Measurements from ENCODE around the gene ZNF750. TPM values are rescaled to one million over a fixed set of nuclear protein-coding genes. Genes with fewer than 3 reads are reported as not detected.

Gene ZNF750
- total RNA-seq, 1 experiment from 2014 or later = not detected

DNA sequence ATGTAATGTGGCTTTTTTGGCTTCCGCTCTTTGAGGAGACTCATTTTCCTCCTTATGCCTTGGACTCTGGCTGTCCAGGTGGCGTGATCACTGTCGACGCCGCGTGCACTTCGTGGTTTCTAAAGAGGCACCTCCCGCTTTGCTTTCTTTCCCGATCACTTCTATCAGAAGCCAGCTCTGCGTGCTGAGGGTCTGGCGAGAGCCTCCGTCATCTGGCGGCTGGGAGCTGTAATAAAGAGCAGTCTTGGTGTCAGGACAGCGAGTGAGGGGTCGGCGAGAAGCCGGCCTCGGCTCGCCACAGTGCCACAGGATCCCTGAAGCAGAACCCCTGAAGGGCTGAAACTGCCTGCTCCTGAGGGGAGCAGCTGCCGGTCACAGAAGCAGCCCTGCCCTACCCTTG, 7.4 kb downstream of the ZNF750 start:
- H3K27me3 ChIP-seq (ENCODE audit: control insufficient read depth, insufficient read depth, low read length) = no peaks in the 10 kb centered on the region
- H3K36me3 ChIP-seq (ENCODE audit: control insufficient read depth, insufficient read depth, low read length) = no peaks in the 10 kb centered on the region
- in situ Hi-C loops (cut with HindIII; ENCODE audit: low pct_unique_long_range_greater_than_20kb, low sequenced_read_pairs) (no loop called here), intact Hi-C loops (cut with micrococcal nuclease; ENCODE audit: unreplicated experiment) (no loop called here)
- no TSS peak for BruUV-seq (replicated peaks)
- CTCF ChIA-PET = no interaction called here
- H3K4me3 ChIP-seq (ENCODE audit: low read depth in 2 of 2, low read length in 2 of 2) = no peak overlapping the region
- TF ChIP-seq SIN3A (IDR thresholded peaks at IDR 0.05; ENCODE audit: borderline replicate concordance, insufficient read depth, low read depth, low read length) = no peak
- TF ChIP-seq, protein P1, sequence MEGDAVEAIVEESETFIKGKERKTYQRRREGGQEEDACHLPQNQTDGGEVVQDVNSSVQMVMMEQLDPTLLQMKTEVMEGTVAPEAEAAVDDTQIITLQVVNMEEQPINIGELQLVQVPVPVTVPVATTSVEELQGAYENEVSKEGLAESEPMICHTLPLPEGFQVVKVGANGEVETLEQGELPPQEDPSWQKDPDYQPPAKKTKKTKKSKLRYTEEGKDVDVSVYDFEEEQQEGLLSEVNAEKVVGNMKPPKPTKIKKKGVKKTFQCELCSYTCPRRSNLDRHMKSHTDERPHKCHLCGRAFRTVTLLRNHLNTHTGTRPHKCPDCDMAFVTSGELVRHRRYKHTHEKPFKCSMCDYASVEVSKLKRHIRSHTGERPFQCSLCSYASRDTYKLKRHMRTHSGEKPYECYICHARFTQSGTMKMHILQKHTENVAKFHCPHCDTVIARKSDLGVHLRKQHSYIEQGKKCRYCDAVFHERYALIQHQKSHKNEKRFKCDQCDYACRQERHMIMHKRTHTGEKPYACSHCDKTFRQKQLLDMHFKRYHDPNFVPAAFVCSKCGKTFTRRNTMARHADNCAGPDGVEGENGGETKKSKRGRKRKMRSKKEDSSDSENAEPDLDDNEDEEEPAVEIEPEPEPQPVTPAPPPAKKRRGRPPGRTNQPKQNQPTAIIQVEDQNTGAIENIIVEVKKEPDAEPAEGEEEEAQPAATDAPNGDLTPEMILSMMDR (IDR thresholded peaks at IDR 0.05) = no peak
- no peak for TF ChIP-seq TCF7L2 (IDR thresholded peaks at IDR 0.05; ENCODE audit: low read depth, low read length)
- no peaks in the 10 kb centered on the region for H3K9me3 ChIP-seq (ENCODE audit: control insufficient read depth, insufficient read depth, low read depth, low read length)
- no peaks in the 10 kb centered on the region for H3K4me1 ChIP-seq (ENCODE audit: control insufficient read depth, insufficient read depth, low read length)
- POLR2A ChIA-PET = no interaction called here
- ATAC-seq (no peak; the same call in 1 of the 2 replicates), DNase-seq (ENCODE audit: low read depth, low spot score) (no peak)
- no peak overlapping the region for H3K27ac ChIP-seq (ENCODE audit: low read length)

DNA sequence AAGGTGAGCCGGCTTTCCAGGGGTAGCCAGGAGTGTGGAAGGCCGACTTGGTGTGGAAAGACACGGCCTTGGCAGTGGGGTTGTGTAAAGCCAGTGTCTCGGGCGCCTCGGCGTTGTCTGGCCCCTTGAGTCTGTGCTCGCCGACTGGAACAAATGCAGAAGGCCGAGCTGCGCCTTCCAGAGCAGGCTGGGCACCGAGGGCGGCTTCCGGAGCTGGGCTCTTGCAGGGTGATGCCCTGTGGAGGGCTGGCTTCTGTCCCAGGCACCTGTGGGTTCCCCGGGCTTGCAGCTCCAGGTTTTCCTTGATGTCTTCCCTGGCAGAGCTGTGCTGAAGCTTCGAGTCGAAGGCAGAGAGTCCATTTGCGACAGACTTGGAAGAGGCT, 8.0 kb downstream of the ZNF750 start:
- ChIA-PET POLR2A (no interaction called here), CTCF (no interaction called here)
- Histone ChIP-seq H3K27me3 (ENCODE audit: control insufficient read depth, insufficient read depth, low read length) (no peaks in the 10 kb centered on the region), H3K9me3 (ENCODE audit: control insufficient read depth, insufficient read depth, low read depth, low read length) (no peaks in the 10 kb centered on the region), H3K4me1 (ENCODE audit: control insufficient read depth, insufficient read depth, low read length) (no peaks in the 10 kb centered on the region), H3K27ac (ENCODE audit: low read length) (no peak overlapping the region), H3K36me3 (ENCODE audit: control insufficient read depth, insufficient read depth, low read length) (no peaks in the 10 kb centered on the region), H3K4me3 (ENCODE audit: low read depth in 2 of 2, low read length in 2 of 2) (no peak overlapping the region)
- intact Hi-C loops (cut with micrococcal nuclease; ENCODE audit: unreplicated experiment) (no loop called here), in situ Hi-C loops (cut with HindIII; ENCODE audit: low pct_unique_long_range_greater_than_20kb, low sequenced_read_pairs) (no loop called here)
- BruUV-seq (replicated peaks) = no TSS peak
- no peak for ATAC-seq
- TF ChIP-seq, protein P1 (IDR thresholded peaks at IDR 0.05) = no peak
- no peak for TF ChIP-seq TCF7L2 (IDR thresholded peaks at IDR 0.05; ENCODE audit: low read depth, low read length)
- TF ChIP-seq POLR2AphosphoS5 (IDR thresholded peaks at IDR 0.05; ENCODE audit: low read depth, low read length) = no peak
- no peak for TF ChIP-seq SIN3A (IDR thresholded peaks at IDR 0.05; ENCODE audit: borderline replicate concordance, insufficient read depth, low read depth, low read length)
- TF ChIP-seq, protein P2, sequence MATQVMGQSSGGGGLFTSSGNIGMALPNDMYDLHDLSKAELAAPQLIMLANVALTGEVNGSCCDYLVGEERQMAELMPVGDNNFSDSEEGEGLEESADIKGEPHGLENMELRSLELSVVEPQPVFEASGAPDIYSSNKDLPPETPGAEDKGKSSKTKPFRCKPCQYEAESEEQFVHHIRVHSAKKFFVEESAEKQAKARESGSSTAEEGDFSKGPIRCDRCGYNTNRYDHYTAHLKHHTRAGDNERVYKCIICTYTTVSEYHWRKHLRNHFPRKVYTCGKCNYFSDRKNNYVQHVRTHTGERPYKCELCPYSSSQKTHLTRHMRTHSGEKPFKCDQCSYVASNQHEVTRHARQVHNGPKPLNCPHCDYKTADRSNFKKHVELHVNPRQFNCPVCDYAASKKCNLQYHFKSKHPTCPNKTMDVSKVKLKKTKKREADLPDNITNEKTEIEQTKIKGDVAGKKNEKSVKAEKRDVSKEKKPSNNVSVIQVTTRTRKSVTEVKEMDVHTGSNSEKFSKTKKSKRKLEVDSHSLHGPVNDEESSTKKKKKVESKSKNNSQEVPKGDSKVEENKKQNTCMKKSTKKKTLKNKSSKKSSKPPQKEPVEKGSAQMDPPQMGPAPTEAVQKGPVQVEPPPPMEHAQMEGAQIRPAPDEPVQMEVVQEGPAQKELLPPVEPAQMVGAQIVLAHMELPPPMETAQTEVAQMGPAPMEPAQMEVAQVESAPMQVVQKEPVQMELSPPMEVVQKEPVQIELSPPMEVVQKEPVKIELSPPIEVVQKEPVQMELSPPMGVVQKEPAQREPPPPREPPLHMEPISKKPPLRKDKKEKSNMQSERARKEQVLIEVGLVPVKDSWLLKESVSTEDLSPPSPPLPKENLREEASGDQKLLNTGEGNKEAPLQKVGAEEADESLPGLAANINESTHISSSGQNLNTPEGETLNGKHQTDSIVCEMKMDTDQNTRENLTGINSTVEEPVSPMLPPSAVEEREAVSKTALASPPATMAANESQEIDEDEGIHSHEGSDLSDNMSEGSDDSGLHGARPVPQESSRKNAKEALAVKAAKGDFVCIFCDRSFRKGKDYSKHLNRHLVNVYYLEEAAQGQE (IDR thresholded peaks at IDR 0.05; ENCODE audit: insufficient read depth in 1 of 2, low read depth in 2 of 2, low read length in 1 of 2) = no peak
- DNase-seq (ENCODE audit: low read depth, low spot score) = no peak

Data from Panc1 (cell line).